Tibial nerve (tissue), 4 donors: Measurements from ENCODE around the gene GABRB2.

Experiments
- EP300 ChIP-seq, 2 donors: sonication (generic); formaldehyde crosslinking; IDR thresholded peaks; one replicate each; pipeline ENCODE4 v1.6.1; 2017; ENCODE audit warnings: antibody characterized with exemption in 2 of 2, mild to moderate bottlenecking in 1 of 2
- POLR2A ChIP-seq, 2 donors: fragments of 450-650 bp; IDR thresholded peaks; one replicate each; pipeline ENCODE4 v1.6.1; 2017; ENCODE audit warnings: antibody characterized with exemption in 2 of 2, mild to moderate bottlenecking in 2 of 2, moderate library complexity in 2 of 2
- TF ChIP-seq, protein P1 (sequence below), 5 experiments: fragments of 200-600 bp in 3 of 5; fragments of 450-650 bp in 2 of 5; sonication (generic) in 3 of 5; IDR thresholded peaks; one replicate each; pipeline ENCODE4 v1.5.1; 2016 to 2019; ENCODE audit warnings: antibody characterized with exemption in 5 of 5, mild to moderate bottlenecking in 3 of 5, moderate library complexity in 2 of 5

DNA sequence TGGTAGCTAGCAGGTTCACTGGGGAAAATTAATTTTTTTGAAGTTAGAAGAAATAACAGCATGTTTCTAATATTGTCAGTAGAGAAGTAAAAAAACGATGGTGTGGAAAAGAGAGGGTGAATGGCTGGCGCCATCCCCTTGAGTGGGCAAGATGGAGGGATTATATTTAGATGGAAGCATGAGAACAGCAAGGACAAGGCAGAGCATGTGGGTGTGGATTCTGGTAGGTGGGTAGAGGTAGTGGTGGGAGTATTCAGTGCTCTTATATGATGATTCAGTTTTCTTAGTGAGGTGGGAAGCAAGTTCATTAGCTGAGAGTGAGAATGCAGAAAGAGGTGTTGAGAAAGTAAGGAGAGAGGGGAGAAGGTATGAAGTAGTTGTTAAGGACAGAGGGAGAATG is 188.1 kb downstream of the GABRB2 start:
- TF ChIP-seq, protein P1, sequence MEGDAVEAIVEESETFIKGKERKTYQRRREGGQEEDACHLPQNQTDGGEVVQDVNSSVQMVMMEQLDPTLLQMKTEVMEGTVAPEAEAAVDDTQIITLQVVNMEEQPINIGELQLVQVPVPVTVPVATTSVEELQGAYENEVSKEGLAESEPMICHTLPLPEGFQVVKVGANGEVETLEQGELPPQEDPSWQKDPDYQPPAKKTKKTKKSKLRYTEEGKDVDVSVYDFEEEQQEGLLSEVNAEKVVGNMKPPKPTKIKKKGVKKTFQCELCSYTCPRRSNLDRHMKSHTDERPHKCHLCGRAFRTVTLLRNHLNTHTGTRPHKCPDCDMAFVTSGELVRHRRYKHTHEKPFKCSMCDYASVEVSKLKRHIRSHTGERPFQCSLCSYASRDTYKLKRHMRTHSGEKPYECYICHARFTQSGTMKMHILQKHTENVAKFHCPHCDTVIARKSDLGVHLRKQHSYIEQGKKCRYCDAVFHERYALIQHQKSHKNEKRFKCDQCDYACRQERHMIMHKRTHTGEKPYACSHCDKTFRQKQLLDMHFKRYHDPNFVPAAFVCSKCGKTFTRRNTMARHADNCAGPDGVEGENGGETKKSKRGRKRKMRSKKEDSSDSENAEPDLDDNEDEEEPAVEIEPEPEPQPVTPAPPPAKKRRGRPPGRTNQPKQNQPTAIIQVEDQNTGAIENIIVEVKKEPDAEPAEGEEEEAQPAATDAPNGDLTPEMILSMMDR (IDR thresholded peaks at IDR 0.05), result no peak
- TF ChIP-seq POLR2A (IDR thresholded peaks at IDR 0.05) (no peak), EP300 (IDR thresholded peaks at IDR 0.05) (no peak)
